ENCODE measurements around the gene GPC1. TPM values are rescaled to one million over a fixed set of nuclear protein-coding genes. Genes with fewer than 3 reads are reported as not detected.

Gene GPC1
- total and polyA plus RNA-seq, 10 of the 15 experiments (the other 5 are each of a cell fraction or from before 2014, with no cell fraction given): 0.06 to 0.77 (median 0.23) TPM; not detected in 3

- peak; percentile 70 for ATAC-seq
- H4K20me1 ChIP-seq (ENCODE audit: control insufficient read depth, insufficient read depth): no peaks in the 10 kb centered on the region
- in situ Hi-C loops (cut with MboI) (loop anchor here (10.0 kb wide), 1 partner anchor 385 kb away; no protein-coding TSS in a partner anchor), intact Hi-C loops (cut with micrococcal nuclease; ENCODE audit: unreplicated experiment) (no loop called here)
- TF ChIP-seq MEF2B (IDR thresholded peaks at IDR 0.05; ENCODE audit: partially characterized antibody, poor library complexity, severe bottlenecking) (peak; percentile 60), HCFC1 (IDR thresholded peaks at IDR 0.05; ENCODE audit: low read length) (no peak)
- SMC1A ChIA-PET (ENCODE audit: uncharacterized antibody, unreplicated experiment): no interaction called here
- POLR2A ChIA-PET: no interaction called here
- H3K4me3 ChIP-seq: no peak overlapping the region
- H2AFZ ChIP-seq (ENCODE audit: control insufficient read depth, low read depth, low read length): no peak overlapping the region
- H3K27me3 ChIP-seq (replicated peaks in 1 of 2; ENCODE audit: control insufficient read depth in 2 of 2, insufficient read depth in 2 of 2, low read length in 1 of 2): peaks cover 9 to 11% of the 10 kb centered on the region in 2 experiments
- H3K9ac ChIP-seq (ENCODE audit: control insufficient read depth, insufficient read depth, low read length): no peak overlapping the region
- H3K79me2 ChIP-seq (ENCODE audit: control insufficient read depth, insufficient read depth, low read length): no peaks in the 10 kb centered on the region
- H3K4me1 ChIP-seq (ENCODE audit: control insufficient read depth, insufficient read depth, low read length): no peaks in the 10 kb centered on the region
- no peak overlapping the region for H3K27ac ChIP-seq (ENCODE audit: control insufficient read depth, insufficient read depth)
- RAD21 ChIA-PET (ENCODE audit: unreplicated experiment): no interaction called here
- no peaks in the 10 kb centered on the region for H3K36me3 ChIP-seq (ENCODE audit: control insufficient read depth in 2 of 2, insufficient read depth in 2 of 2, low read length in 1 of 2)
- 29% methylated on average over 22 of the region's 22 CpGs for WGBS (ENCODE audit: insufficient coverage, insufficient replicate concordance, low lambda C conversion rate, missing lambda C conversion rate)
- CTCF ChIA-PET: no interaction called here
- no peak overlapping the region for H3K4me2 ChIP-seq (ENCODE audit: control insufficient read depth, insufficient read depth)
- BruUV-seq (replicated peaks): no TSS peak
- DNase-seq (ENCODE audit: low read depth, low spot score): no peak
- no peaks in the 10 kb centered on the region for H3K9me3 ChIP-seq (replicated peaks; ENCODE audit: control insufficient read depth, insufficient read depth, low read length)
- FAIRE-seq: no peak
Measured at GRCh38 chr2:240449764-240450531, 14.5 kb downstream of the GPC1 start.

GRCh38 chr2:240450532-240451107 is 15.2 kb downstream of the GPC1 start:
- H3K79me2 ChIP-seq (ENCODE audit: control insufficient read depth, insufficient read depth, low read length): no peaks in the 10 kb centered on the region
- no peak overlapping the region for H3K27ac ChIP-seq (ENCODE audit: control insufficient read depth, insufficient read depth)
- H3K36me3 ChIP-seq (ENCODE audit: control insufficient read depth in 2 of 2, insufficient read depth in 2 of 2, low read length in 1 of 2): no peaks in the 10 kb centered on the region
- no TSS peak for BruUV-seq (replicated peaks)
- no peak overlapping the region for H2AFZ ChIP-seq (ENCODE audit: control insufficient read depth, low read depth, low read length)
- POLR2A ChIA-PET: no interaction called here
- ATAC-seq (no peak), DNase-seq (ENCODE audit: low read depth, low spot score) (no peak), FAIRE-seq (no peak)
- CTCF ChIA-PET: no interaction called here
- in situ Hi-C loops (cut with MboI) (no loop called here), intact Hi-C loops (cut with micrococcal nuclease; ENCODE audit: unreplicated experiment) (no loop called here)
- SMC1A ChIA-PET (ENCODE audit: uncharacterized antibody, unreplicated experiment): no interaction called here
- peaks cover 9 to 11% of the 10 kb centered on the region in 2 experiments for H3K27me3 ChIP-seq (replicated peaks in 1 of 2; ENCODE audit: control insufficient read depth in 2 of 2, insufficient read depth in 2 of 2, low read length in 1 of 2)
- no peak overlapping the region for H3K9ac ChIP-seq (ENCODE audit: control insufficient read depth, insufficient read depth, low read length)
- no peaks in the 10 kb centered on the region for H3K9me3 ChIP-seq (replicated peaks; ENCODE audit: control insufficient read depth, insufficient read depth, low read length)
- no peak overlapping the region for H3K4me2 ChIP-seq (ENCODE audit: control insufficient read depth, insufficient read depth)
- no peak overlapping the region for H3K4me3 ChIP-seq
- 24% methylated on average over 15 of the region's 16 CpGs for WGBS (ENCODE audit: insufficient coverage, insufficient replicate concordance, low lambda C conversion rate, missing lambda C conversion rate)
- H3K4me1 ChIP-seq (ENCODE audit: control insufficient read depth, insufficient read depth, low read length): no peaks in the 10 kb centered on the region
- RAD21 ChIA-PET (ENCODE audit: unreplicated experiment): no interaction called here
- no peaks in the 10 kb centered on the region for H4K20me1 ChIP-seq (ENCODE audit: control insufficient read depth, insufficient read depth)
- no peak for TF ChIP-seq MTA2 (IDR thresholded peaks at IDR 0.05; ENCODE audit: low read depth)
- TF ChIP-seq CBX3 (IDR thresholded peaks at IDR 0.05; ENCODE audit: borderline replicate concordance, low read depth): no peak
- TF ChIP-seq EP300 (IDR thresholded peaks at IDR 0.05; ENCODE audit: borderline replicate concordance in 1 of 2, control insufficient read depth in 1 of 2, low read depth in 2 of 2, low read length in 2 of 2): no peak
- TF ChIP-seq ASH2L (IDR thresholded peaks at IDR 0.05; ENCODE audit: borderline replicate concordance, low read depth): no peak
- TF ChIP-seq CBX5 (IDR thresholded peaks at IDR 0.05; ENCODE audit: low read depth): no peak
- TF ChIP-seq, protein P1, sequence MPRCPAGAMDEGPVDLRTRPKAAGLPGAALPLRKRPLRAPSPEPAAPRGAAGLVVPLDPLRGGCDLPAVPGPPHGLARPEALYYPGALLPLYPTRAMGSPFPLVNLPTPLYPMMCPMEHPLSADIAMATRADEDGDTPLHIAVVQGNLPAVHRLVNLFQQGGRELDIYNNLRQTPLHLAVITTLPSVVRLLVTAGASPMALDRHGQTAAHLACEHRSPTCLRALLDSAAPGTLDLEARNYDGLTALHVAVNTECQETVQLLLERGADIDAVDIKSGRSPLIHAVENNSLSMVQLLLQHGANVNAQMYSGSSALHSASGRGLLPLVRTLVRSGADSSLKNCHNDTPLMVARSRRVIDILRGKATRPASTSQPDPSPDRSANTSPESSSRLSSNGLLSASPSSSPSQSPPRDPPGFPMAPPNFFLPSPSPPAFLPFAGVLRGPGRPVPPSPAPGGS (IDR thresholded peaks at IDR 0.05; ENCODE audit: borderline replicate concordance, insufficient read depth, low read depth, low read length, poor library complexity, severe bottlenecking): no peak
- TF ChIP-seq ZBTB33 (IDR thresholded peaks at IDR 0.05): no peak
- no peak for TF ChIP-seq POLR2AphosphoS5 (IDR thresholded peaks at IDR 0.05; ENCODE audit: low read length)
- no peak for TF ChIP-seq ZSCAN29 (IDR thresholded peaks at IDR 0.05)
- TF ChIP-seq MEF2A (IDR thresholded peaks at IDR 0.05; ENCODE audit: insufficient read depth, low read depth, low read length): no peak
- TF ChIP-seq ESRRA (IDR thresholded peaks at IDR 0.05; ENCODE audit: low read length): no peak
